Measurements from ENCODE around the gene CD58.

- TF ChIP-seq, protein P1, sequence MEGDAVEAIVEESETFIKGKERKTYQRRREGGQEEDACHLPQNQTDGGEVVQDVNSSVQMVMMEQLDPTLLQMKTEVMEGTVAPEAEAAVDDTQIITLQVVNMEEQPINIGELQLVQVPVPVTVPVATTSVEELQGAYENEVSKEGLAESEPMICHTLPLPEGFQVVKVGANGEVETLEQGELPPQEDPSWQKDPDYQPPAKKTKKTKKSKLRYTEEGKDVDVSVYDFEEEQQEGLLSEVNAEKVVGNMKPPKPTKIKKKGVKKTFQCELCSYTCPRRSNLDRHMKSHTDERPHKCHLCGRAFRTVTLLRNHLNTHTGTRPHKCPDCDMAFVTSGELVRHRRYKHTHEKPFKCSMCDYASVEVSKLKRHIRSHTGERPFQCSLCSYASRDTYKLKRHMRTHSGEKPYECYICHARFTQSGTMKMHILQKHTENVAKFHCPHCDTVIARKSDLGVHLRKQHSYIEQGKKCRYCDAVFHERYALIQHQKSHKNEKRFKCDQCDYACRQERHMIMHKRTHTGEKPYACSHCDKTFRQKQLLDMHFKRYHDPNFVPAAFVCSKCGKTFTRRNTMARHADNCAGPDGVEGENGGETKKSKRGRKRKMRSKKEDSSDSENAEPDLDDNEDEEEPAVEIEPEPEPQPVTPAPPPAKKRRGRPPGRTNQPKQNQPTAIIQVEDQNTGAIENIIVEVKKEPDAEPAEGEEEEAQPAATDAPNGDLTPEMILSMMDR (conservative IDR thresholded peaks at IDR 0.05; ENCODE audit: low read depth, low read length) = no peak
- no peak for TF ChIP-seq EZH2 (IDR thresholded peaks at IDR 0.05; ENCODE audit: borderline replicate concordance, low read depth, low read length, poor library complexity, severe bottlenecking)
These were observed 100.2 kb downstream of the CD58 start for GRCh38 chr1:116470671-116471070.

Measured in A673 (cell line).